ENCODE measurements around the gene GALNTL6. TPM values are rescaled to one million over a fixed set of nuclear protein-coding genes. Genes with fewer than 3 reads are reported as not detected.

The GALNTL6 gene
- total RNA-seq, 1 donor from 2014 or later = 23.6 TPM

- DNase-seq (ENCODE audit: low spot score in 2 of 2) (no peak), FAIRE-seq (no peak)
These were observed 63.4 kb downstream of the GALNTL6 start for GRCh38 chr4:171876636-171877035.

DNA sequence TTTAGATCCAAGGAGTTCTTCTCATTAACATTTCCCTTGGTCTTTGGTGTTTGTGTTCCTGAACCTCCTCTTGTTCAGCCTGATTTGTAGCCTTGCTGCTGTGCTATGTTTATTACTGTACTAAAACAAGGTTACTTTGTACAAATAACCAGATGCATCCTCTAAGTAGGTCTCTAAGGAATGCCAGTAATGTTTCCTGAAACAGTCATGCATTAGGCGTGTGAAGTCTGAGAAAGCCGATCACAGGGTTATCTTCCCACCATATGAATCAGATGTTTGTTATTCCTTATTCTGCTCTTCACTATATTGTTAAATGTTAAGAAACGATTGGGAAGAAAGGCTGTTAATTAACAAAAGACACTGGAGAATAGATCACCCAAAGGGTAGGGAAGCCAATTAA lies 66.9 kb downstream of the GALNTL6 start:
- FAIRE-seq (no peak), DNase-seq (ENCODE audit: low spot score in 2 of 2) (no peak)

DNA sequence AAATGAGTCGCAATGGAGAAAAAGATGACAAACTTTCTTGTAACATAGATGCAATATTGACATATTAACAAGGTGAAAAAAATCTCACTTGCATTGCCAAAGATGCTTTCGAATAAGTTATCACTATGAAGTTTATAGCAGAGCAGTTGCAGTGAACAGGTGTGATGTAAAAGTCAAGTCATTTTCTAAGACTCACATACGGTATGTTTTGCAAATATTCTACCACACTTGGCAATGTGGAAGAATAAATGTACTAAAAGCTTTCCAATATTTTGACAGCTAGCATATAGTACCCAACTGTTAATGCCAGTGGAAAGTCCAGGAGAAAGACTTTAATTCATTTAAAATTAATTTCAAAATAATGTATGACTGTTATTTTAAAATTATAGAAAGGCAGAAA lies 76.5 kb downstream of the GALNTL6 start:
- FAIRE-seq (no peak), DNase-seq (ENCODE audit: low spot score in 2 of 2) (no peak)

DNA sequence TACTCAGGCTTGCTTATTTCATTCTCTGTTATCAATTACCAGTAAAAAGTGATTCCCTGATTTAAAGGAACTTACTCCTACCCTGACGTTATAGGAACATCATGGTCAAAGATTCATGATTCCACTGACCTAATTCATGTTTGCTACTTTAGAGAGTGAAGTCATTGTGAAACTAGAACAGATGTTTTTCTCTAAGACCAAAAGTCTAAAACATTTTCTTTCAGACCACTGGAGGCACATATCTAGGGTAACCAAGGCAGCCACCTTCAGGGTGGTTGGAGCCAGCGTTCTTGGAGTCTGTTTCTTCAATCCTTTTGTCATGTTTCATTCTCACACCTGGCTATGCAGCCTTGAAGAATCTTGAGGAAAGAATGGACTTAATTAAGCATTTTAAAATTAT lies 77.8 kb downstream of the GALNTL6 start:
- FAIRE-seq (no peak), DNase-seq (ENCODE audit: low spot score in 2 of 2) (no peak)

- FAIRE-seq = no peak
These were observed 83.2 kb downstream of the GALNTL6 start for GRCh38 chr4:171896426-171896825.

DNA sequence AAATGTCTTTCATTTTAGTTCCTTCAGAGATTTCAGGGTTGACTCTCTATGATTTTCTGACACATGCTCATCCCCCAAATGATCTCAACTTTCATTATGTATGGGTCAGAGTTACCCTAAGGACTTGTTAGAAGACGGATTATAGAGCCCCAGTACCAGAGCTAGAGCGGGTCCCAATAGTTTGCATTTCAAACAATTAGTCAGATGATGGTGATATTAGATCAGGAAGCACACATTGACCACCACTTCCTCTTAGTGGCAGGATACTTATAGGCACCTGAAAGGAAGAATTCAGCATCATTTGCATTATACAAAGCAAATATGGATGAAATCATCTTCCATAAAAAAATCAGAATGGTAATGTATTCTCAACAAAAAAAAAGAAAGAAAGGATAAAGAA lies 106.1 kb downstream of the GALNTL6 start:
- DNase-seq (ENCODE audit: low spot score in 2 of 2) = no peak
- FAIRE-seq = no peak

More at GRCh38 chr4:171896426-171896825, 83.2 kb downstream of the GALNTL6 start:
- no peak for DNase-seq (ENCODE audit: low spot score in 2 of 2)

GRCh38 chr4:171920901-171921300 lies 107.7 kb downstream of the GALNTL6 start:
- DNase-seq (ENCODE audit: low spot score in 2 of 2) = no peak
- no peak for FAIRE-seq

- FAIRE-seq (no peak), DNase-seq (ENCODE audit: low spot score in 2 of 2) (no peak)
These were observed 111.7 kb downstream of the GALNTL6 start for GRCh38 chr4:171924746-171925376.

DNA sequence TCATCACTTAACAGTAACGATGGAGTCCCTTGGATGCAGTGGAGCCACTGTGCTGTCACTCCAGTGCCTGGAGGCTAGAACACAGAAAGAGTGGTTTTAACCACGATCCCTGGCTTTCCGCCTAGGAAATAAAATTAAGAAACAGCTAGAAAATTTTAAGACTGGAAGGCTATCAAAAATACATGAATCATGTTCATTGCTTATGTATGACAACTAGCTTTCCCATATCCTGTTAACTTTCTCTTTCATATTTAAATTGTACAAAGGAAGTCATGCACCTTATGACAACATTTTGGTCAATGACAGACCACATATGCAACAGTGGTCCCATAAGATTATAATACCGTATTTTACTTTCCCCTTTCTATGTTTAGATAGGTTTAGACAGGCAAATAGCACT lies 115.1 kb downstream of the GALNTL6 start:
- no peak for DNase-seq (ENCODE audit: low spot score in 2 of 2)
- FAIRE-seq = no peak

GRCh38 chr4:171929477-171929876 lies 116.3 kb downstream of the GALNTL6 start:
- FAIRE-seq = no peak
- DNase-seq (ENCODE audit: low spot score in 2 of 2) = no peak

DNA sequence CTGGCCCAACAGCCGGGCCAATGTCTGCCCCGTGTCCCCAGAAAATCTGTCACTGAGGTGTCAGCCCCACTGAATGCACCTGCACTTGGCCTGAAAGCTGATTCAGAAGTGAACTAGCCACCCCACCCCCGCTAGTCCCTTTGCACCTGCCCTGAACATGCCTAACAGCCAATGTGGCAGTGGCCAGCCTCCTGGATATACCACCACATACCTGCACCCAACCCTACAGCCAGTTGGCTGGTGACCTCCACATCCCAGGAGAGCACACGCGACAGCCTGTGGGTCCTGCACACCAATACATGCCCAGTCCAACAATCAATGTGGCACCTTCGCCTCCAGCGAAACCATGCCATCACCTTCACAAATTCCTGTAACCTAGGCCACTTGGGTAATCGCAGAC lies 116.7 kb downstream of the GALNTL6 start:
- FAIRE-seq (no peak), DNase-seq (ENCODE audit: low spot score in 2 of 2) (no peak)

GRCh38 chr4:171932238-171932637 lies 119.0 kb downstream of the GALNTL6 start:
- FAIRE-seq = no peak
- DNase-seq (ENCODE audit: low spot score in 2 of 2) = no peak

- peak; percentile 66 for FAIRE-seq
- DNase-seq (ENCODE audit: low spot score in 2 of 2) = no peak
These were observed 127.5 kb downstream of the GALNTL6 start for GRCh38 chr4:171940656-171941055.

- no peak for DNase-seq (ENCODE audit: low spot score in 2 of 2)
- FAIRE-seq = no peak
These were observed 134.2 kb downstream of the GALNTL6 start for GRCh38 chr4:171947400-171947799.

GRCh38 chr4:171948038-171948437 lies 134.8 kb downstream of the GALNTL6 start:
- DNase-seq (ENCODE audit: low spot score in 2 of 2) = no peak
- no peak for FAIRE-seq

- FAIRE-seq (no peak), DNase-seq (ENCODE audit: low spot score in 2 of 2) (no peak)
These were observed 141.4 kb downstream of the GALNTL6 start for GRCh38 chr4:171954650-171955049.

DNA sequence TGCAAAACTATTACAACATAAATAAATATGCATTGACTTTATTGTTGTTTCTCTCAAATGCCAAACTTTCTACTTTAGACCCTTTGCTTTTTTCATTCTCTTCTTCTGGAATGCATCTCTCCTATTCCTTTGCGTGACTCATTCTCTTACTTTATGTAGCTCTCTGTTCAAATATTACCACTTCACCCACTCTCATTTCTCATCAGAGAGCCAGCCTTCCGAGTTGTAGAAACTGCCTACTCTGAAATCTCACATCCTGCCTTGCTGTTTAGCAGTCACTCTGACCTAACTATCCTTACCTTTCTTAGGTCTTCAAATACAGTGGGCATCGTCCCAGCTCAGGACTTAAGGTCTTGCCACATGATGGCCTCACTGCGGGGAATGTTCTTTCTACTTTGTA lies 143.5 kb downstream of the GALNTL6 start:
- no peak for DNase-seq (ENCODE audit: low spot score in 2 of 2)
- no peak for FAIRE-seq

GRCh38 chr4:171962110-171962509 lies 148.9 kb downstream of the GALNTL6 start:
- DNase-seq (ENCODE audit: low spot score in 2 of 2) = no peak
- no peak for FAIRE-seq

DNA sequence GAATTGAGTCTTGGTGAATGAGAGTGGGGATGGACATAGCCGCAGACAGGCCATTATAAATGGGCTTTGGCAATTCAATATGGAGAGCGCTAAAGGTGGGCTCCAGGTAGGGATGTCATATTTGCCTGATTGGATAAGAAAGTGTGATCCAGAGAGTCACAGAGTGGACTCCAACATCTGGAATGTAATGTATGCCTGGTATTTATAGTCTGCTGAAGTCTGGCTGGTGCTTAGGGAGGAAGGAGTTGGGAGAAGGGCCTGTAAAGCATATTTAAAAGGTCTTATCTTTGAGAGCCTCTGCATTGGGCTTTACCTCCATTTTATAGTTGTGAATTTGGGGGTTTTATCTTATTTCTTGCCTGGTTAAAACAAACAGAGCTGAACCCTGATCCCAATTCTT lies 153.2 kb downstream of the GALNTL6 start:
- no peak for FAIRE-seq
- no peak for DNase-seq (ENCODE audit: low spot score in 2 of 2)

DNA sequence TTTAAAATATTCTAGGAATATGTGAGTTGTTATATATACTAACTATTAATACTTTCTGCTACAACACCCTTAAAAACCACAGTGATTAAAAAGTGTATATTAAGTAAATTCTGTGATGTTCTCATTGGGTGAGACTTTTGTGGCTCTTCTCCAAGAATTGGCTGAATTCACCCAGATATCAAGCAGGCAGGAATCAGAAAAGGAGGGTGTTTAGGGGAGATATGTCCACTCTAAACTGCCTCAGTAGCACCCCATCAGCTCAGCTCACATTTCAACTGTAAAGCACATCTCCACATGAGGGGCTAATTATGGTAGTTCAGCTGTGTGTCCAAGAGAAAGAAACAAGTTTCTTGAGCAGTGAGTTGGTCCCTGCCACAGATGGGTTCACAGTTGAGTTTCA lies 165.0 kb downstream of the GALNTL6 start:
- no peak for FAIRE-seq

DNA sequence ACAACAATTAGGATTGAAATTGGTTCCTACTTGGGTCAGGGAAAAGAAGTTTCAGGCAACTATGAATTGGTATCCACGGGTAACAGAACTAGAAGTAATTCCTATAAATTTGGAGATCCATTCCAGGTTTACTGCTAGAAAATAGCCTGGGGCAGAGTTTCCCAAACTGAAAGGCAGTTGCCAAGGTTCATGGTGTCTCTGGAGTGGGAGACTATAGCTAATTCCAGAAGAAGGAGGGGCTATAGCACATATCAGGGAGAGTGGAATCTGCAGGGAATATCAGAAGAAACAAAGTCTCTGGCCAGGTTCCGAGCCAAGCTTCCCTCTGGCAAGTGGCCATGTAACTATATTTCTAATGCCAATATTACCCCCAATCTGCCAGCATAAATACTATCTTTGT lies 166.3 kb downstream of the GALNTL6 start:
- FAIRE-seq (no peak), DNase-seq (ENCODE audit: low spot score in 2 of 2) (no peak)

More for the DNA sequence above, 165.0 kb downstream of the GALNTL6 start:
- DNase-seq (ENCODE audit: low spot score in 2 of 2) = no peak

DNA sequence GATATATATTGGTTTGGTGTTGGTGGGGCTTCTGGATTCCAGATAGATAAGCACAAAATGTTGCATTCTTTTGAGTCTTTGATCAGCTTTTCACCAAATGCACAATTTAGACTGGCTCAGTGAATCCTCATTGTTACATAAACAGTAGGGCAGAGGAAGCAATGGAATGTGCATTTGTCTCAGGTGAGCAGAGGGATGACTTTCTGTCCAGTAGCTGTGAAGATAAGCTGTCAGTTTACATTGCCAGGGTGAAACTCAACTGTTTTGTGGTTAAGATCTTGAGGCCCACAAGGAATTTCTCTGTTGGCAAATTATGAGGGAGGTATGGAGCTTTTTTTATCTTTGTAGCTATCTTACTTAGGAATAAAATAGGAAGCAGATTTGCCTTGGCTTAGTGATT lies 168.0 kb downstream of the GALNTL6 start:
- DNase-seq (ENCODE audit: low spot score in 2 of 2) (no peak), FAIRE-seq (no peak)

Measured in frontal cortex (tissue), 4 donors.